ENCODE results near the gene EXOC4.

The EXOC4 gene

GRCh38 chr7:133827707-133828623 lies 575.1 kb downstream of the EXOC4 start:
- no peak overlapping the region for H3K4me3 ChIP-seq (replicated peaks; ENCODE audit: low read depth, low read length)
- no peak for DNase-seq (ENCODE audit: low read depth)
- TF ChIP-seq CTCF (IDR thresholded peaks at IDR 0.05; ENCODE audit: low read length, missing control alignments): no peak

GRCh38 chr7:133828906-133829305 lies 576.0 kb downstream of the EXOC4 start:
- no peak overlapping the region for H3K4me3 ChIP-seq (replicated peaks; ENCODE audit: low read depth, low read length)
- TF ChIP-seq CTCF (IDR thresholded peaks at IDR 0.05; ENCODE audit: low read length, missing control alignments): no peak
- DNase-seq (ENCODE audit: low read depth): no peak

GRCh38 chr7:133829336-133829897 lies 576.5 kb downstream of the EXOC4 start:
- DNase-seq (ENCODE audit: low read depth): no peak
- no peak overlapping the region for H3K4me3 ChIP-seq (replicated peaks; ENCODE audit: low read depth, low read length)
- TF ChIP-seq CTCF (IDR thresholded peaks at IDR 0.05; ENCODE audit: low read length, missing control alignments): no peak

- no peak for TF ChIP-seq CTCF (IDR thresholded peaks at IDR 0.05; ENCODE audit: low read length, missing control alignments)
- no peak for DNase-seq (ENCODE audit: low read depth)
- no peak overlapping the region for H3K4me3 ChIP-seq (replicated peaks; ENCODE audit: low read depth, low read length)
These were observed 577.2 kb downstream of the EXOC4 start for GRCh38 chr7:133830081-133830480.

GRCh38 chr7:133836666-133837065 lies 583.8 kb downstream of the EXOC4 start:
- no peak overlapping the region for H3K4me3 ChIP-seq (replicated peaks; ENCODE audit: low read depth, low read length)
- DNase-seq (ENCODE audit: low read depth): no peak
- TF ChIP-seq CTCF (IDR thresholded peaks at IDR 0.05; ENCODE audit: low read length, missing control alignments): no peak

- no peak for DNase-seq (ENCODE audit: low read depth)
- no peak overlapping the region for H3K4me3 ChIP-seq (replicated peaks; ENCODE audit: low read depth, low read length)
- TF ChIP-seq CTCF (IDR thresholded peaks at IDR 0.05; ENCODE audit: low read length, missing control alignments): no peak
These were observed 584.3 kb downstream of the EXOC4 start for GRCh38 chr7:133837224-133837623.
